Measurements from ENCODE around the gene UCN3.

DNA sequence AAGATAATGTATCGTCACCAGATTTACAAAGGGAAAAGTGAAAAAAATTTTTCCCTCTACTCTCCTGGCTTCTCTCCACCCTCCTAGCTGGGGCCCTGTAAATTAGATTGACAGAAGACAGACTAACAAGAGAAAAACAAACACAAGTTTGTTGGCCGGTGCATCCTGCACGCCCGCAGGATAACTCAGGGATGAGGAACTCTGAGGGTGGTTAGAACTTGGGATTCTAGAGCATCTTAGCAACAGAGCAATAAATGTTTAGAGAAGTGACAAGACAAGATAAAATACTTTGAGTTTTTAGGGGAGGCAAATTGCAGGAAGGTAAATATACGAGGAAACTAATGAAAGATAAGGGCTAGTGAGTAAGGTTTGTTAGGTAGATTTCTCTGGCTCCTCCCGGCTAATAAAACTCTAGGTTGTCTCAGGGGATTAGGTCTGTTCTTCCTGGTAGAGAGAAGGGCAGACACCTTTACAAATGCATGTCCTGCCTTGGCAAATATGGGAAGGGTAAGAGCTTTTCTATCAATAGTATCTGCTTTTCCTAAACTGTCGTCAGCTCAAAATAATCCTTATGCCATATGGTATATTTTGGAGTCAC, 4.3 kb upstream of the UCN3 start:
- TF ChIP-seq CTCF (IDR thresholded peaks at IDR 0.05) = no peak
- TF ChIP-seq POLR2A (IDR thresholded peaks at IDR 0.05) = no peak

Measured in lower leg skin (tissue), 3 donors.